Tongue (tissue), 2 donors: Measurements from ENCODE around the gene MOB3B. TPM values are rescaled to one million over a fixed set of nuclear protein-coding genes. Genes with fewer than 3 reads are reported as not detected.
A peak's percentile ranks its signal among the peaks of the same experiment; 100 is the strongest.

Experiments
- DNase-seq: peaks from one replicate; pipeline ENCODE4 v3.0.0-alpha.2; 2015
- total RNA-seq: library from RNA; depleted of rRNA; stranded (reverse); fragments of >200 nt; gene quantifications from one replicate; pipeline ENCODE4 v1.2.3, GENCODE V29; 2014

The MOB3B gene
- total RNA-seq, 1 donor from 2014 or later = 4.2 TPM

DNA sequence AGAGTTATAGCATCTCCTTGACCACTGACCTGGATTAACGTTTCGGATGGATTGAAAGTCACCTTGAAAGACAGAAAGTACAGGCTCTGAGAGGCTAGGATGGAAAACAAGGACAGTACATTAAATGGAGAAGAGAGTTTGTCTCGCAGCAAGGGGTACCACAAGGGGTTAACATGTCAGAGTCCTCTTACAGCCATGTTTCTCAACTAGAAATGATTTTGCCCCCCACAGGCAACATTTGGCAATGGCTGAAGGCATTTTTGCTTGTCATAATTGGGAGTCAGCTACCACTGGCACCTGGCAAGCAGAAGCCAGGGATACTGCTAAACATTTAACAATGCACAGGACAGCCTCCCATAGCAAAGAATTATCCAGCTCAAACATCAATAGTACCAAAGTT, 141.9 kb downstream of the MOB3B start:
- no peak for DNase-seq

DNA sequence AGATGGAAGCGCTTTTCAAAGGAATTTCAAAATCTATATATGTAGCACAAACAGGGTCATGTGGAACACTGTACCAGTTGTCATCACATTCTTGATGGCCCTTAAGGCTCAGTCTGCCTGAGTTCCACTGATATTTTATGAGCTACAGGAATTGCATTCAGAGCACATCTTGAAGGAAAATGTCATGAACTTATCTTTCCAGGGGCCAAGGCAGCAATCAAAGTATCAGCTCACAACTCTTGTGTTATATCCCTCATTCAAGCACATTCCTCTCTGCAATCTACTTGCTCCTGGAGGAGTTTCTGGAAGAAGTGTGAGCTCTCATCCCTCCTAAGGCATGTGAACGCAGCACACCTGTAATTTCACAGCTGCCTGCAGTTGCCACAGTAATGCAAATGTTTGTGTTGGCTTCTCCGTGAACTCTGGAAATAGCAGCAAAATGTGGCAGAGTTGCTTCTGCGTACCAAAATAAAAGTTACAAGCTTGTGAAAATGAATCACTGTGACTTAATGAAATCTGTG, 143.0 kb downstream of the MOB3B start:
- DNase-seq = peak; percentile 74

DNA sequence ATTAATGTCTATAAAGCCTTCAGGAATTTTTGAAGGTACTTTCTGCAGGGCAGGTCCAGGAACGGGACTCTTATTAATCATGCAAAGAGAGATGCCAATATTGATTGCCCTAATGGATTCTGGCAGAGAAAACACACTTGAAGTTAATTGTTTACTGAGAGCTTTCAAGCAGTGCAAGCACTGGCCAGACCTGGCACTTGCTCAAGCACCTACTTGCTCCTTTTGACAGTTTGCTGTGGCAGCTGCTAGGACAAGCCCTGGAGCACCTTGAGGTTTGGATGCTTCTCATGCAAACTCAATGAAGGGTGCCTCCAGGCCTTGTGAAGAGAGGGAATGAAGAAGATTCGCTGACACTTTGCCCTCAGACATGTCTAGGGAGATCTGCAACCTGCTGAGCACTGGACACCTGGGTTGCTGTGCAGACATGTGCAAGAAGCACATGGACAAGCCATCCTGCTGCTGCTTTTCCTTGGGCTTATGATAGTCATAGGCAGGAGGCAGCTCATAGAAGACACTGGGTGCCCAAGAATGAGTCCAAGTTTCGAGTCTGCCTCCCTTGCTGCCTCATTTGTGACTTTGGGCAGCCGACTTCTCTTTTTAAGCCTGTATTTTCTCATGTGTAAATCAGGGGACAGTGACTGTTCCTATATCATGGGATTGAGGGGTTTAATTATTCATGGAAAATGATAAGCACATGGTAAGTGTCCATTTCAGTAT, 143.8 kb downstream of the MOB3B start:
- DNase-seq = no peak

DNA sequence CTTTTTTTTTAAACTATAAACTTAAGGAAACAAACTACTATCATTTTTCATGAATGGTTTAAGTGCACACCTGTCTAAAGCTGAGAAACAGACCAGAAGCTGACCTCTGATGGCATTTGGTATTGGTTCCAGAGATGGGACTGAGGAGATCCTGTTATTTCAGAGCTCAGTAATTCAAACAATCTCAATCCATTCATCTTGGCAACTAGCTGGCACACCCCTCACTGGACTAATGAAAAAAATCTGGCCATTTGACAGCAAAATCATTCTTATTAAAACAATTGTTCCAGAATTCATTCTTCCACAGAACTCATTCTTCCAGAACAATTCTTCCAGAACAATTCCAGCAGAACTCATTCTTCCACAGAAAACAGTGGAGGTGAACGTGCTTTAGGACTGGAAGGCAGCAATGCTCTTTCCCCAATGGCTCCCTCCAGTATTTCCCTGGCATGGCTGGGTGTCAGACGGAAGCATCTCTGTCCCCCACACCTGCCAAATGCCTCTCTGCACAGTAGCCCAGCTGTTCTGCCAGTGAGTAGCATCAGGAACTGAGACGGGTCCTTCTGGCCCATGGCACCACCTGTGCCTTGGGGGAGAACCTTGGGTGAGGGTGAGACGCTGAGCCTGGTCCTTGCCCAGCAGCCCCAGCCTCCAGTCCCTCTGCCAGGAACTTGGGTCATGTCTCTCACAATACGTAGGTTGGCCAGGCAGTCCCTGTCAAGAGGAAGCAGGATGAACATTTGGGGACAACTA, 145.2 kb downstream of the MOB3B start:
- DNase-seq = no peak

DNA sequence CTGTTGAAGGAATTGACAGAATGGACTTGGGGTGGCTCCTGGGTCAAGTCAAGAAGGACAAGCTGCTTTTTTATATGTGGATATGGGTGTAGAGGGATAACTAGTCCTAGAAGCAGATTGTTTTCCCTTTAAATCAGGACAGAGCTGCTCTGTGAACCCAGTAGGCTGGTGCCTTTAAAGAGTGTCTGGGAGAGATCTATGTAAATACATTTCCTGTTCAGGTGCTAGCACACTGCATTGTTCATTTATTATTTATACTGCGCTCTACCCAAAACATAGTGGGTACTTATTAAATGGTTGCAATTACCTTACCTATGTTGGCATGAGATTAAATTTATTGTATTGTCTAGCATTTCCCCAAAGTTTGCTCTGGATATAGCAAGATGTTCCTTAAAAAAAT, 146.1 kb downstream of the MOB3B start:
- DNase-seq = no peak

DNA sequence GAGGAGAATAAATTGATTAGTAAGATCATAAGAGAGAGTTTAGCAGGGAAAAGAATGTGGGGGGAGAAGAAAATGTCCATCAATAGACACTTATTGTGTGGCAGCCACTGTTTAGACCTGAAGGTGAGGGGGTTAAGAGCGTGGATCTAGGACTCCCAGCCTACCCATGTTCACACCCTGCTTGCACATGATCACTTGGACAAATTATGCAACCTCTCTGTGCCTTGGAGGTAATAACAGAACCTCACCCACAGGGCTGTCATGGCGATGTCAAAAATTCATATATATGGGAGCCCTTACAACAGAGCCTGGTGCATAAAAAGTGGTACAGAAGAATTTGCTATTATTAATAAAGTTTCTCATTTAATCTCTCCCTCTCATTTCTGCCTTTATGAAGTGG, 146.6 kb downstream of the MOB3B start:
- no peak for DNase-seq

DNA sequence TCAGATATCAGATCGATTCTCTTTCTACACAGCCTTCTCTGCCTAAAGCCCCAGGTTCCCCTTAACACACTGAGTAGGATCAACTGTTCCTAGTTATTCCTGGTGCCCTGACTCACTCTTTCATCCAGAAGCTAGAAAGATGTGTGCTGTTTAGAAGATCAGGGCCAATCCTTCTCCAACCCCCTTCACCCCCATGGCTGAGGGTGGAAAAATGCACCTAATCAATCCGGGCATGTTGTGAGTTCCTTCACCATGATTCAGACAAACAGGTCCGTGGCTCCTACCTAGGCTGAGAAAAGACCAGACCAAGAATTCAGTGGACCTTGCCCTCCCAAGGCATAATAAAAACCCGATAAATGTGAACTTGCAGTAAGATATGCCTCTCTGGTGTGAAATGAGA, 147.3 kb downstream of the MOB3B start:
- no peak for DNase-seq

DNA sequence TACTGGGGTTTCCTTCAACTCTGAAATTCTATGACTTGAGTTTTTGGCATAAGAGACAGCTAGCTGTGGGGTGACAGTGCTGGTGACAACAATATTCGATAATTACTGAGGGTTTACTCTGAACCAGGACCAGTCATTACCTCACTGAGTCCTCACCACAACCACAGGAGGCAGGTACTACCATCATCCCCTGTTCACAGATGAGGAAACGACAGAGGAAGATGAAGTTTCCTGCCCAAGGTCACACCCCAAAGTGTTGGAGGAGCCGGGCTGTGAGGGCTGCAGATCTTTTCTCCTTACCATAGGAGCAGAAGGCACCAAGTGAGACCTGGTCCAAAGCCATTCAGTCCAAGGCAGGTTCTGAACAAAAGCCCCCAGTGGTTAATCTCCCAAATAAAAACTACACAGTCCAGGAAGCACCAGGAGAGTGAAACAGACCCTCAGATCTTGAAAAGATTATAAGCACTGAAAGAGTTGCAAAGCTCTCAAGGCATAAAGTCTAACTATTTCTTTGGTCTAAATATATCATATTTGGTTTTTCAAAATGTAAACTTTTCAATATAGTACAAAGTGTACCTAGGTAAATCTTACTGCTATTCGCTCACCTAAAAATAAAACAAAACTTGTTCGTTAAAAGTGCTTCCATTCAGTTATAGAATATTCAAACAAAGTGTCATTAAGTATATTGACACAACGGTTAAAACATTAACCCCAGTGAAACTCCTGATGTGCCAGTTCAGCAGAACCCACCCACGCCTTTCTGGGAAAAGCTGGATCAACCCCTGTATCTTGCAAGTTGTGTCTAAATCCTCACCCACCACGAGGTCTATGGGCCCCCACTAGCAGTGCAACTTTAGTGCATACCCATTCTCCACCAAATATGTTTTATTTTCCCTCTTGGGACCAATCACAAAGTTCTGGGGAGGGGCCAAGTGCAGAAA, 150.0 kb downstream of the MOB3B start:
- DNase-seq = no peak

DNA sequence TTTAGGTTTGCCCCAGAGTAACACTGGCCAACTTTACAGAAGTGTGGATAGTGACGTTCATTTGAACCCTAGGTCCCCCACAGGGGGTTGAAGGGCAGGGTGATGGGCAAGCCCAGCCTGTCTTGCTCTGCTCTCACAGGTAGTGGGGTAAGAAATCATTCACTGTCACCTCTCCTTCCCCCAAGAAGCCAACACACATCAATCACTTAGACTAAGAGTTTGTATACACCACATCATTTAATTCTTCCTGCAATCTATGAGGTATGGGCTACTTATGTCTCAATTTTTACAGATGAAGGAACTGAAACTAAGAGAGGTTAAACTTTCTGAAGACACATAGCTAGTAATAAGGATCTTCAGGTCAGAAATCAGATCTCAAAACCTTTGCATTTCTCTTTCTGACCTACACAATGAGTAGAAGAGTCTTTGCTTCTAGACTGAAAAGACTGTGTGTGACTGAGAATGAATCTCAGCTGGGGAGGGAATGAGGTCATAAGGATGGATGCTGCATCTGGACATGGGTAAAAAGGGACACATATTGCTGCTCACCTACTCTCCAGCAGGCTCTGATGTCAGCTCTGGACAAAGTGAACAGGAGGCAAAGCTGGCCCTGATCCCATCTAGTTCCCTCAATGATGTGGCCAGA, 151.7 kb downstream of the MOB3B start:
- DNase-seq = no peak

DNA sequence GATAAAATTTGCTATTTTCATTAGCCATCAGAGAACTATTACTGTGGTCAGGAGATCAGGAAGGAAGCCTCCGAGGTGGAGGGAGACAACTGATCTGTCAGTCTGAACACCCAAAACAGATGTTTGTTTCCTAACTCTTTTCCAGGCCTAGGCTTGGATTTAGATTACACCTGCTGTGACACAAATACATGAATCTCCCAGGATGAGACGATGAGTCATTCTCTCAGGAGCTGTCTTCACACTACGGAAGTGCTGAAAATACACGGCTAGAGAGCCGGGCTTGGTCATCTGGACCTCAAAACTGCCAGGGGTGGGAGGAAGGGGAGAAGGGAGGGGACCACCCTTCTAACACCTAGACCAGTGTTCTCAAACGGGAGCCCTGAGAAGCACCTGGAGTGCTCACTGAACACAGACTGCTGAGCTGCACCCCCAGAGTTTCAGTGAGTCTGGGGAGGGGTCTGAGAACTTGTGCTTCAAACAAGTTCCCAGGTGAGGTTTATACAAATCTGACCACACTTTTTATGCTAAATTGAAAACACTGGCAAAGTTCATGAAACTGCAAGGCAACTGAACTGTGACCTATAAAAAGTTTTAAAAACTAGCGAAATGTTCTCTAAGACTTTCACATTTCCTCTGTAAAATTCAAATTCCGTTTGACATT, 152.3 kb downstream of the MOB3B start:
- DNase-seq = no peak

DNA sequence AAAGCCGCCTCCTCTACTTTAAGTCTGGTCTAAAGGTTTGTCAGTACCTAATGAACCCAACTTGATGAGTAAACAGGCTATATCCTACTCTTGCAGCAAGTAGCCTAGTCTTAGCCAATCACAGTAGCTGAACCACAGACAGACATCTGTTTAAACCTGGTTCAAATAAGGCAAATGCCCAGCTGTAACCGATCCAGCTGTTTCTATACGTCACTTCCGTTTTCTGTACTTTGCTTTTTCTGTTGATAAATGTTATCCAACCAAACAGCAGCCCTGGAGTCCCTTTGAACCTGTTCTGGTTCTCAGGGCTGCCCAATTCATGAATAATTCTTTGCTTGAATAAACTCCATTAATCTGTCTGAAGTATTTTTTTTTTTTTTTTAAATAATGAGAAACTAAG, 155.8 kb downstream of the MOB3B start:
- no peak for DNase-seq

DNA sequence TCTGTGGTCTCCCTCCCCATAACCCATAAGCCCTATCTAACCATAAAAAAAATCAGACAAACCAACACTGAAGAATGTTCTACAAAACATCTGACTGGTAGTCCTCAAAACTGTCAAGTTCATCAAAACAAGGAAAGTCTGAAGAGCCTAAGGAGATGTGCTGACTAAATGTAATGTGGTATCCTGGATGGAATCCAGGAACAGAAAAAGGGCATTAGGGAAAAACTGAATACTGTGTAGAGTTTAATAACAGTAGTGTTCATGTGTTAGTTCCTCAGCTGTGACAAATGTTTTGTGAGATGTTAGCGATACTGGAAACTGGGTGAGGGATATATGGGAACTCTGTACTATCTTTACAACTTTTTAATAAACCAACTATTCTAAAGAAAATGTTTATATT, 157.0 kb downstream of the MOB3B start:
- no peak for DNase-seq

DNA sequence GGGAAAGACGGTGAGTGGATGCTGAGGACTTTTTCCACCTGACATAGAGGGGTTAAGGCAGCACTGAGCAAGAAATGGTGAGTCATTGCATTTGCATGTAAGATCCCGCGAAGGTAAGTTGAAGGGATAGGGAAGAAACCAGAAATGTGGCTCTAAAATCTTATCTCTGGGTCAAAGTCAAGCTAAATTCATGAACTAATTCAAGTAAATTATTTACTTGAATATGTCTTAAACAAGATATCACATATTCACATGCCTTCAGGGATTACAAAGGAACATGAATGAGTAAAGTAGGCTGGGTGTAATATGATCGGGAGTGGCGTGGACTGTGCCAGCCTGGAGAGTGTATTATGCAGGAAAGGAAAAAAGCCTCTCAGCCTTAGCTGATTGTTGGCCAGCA, 158.2 kb downstream of the MOB3B start:
- DNase-seq = no peak

DNA sequence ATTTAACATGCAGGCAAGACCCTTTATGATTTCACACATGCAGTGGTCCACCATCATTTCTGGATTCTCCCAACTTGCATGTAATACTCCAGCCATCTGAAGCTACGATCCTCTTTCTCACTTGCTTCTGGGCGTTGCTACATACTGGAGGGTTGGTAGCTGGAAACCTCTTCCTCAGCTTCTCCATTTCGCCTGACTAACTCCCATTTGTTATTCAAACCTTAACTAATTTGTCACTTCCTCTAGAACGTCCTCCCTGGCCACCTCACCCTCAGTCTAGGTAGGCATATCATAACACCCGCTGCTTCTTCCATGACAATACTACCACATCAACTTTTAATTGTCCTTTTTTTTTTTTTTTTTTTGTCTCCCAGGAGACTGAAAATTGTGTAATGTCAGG, 160.0 kb downstream of the MOB3B start:
- no peak for DNase-seq

DNA sequence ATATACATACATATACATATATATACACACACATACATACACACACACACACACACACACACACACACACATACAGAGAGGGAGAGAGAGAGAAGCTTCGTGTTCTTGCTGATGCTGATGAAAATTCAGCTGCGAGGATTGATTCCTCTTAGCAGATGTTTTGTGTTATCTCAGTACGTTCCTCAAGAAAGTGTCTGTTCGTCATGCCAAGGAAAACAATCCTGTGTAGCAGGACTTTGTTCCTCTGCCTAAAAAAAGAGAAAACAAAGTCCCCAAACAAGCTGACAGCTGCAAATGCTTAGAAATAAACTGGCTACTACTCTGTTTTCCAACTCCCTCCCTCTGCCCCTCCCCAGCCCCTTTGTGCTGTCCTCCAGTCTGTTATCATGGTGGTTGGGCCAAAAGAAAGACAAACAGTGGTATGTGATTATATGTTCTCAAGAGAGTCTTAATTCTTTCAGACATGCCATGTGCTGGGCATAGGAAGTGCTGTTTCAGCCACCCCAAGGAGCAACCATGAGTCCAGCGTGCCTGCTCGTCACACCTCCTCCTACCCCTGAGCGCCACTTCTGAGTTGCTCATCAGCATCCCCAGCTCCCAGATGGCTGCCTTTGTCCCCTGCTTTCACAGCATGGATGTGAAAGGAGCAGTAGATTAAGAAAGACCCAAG, 161.2 kb downstream of the MOB3B start:
- peak; percentile 86 for DNase-seq

DNA sequence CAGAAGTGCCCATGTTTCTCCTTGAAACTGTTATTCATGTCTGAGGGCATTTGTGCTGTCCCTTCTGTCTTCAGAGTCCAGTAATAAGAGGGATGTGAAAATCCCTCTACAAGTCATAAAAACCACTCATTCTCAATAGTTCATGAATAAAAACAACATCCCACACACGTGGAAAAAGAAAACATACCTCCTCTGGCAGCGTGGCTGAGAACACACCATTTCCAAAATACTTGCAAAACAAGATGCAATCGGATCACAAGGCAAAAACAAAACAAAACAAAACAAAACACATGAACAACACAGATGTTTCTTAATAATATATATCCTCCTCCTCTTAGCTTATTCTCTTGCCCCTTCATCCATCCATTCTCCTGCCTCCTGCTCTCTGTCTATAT, 161.7 kb downstream of the MOB3B start:
- peak; percentile 61 for DNase-seq

DNA sequence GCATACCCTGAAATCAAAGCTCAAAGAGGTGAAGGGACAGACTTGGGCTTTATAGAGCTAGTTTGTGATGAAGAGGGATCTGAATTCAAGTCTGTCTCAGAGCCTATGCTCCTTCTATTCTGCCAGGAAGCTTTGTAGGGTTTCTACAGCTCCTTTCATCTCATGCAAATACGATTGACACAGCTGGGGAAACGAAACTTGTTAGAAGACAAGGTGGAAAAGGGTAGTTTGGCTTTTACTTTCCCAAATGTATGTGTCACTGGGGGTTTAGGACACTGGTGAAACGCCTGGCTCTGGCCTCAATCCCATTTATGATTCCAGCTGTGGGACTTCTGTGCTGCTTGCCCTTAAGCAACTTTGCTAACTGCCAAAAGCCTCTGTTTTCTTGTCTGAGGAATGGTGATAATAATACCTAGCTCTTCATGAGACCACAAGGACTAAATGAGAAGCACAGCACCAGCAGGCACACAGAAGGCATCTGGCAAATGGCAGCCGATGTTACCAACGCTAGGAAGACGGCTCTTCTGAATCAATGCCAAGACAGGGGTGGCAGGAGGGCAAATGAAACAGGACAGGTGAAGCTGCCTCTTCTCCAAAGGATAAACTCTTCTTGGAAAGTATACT, 162.3 kb downstream of the MOB3B start:
- no peak for DNase-seq

DNA sequence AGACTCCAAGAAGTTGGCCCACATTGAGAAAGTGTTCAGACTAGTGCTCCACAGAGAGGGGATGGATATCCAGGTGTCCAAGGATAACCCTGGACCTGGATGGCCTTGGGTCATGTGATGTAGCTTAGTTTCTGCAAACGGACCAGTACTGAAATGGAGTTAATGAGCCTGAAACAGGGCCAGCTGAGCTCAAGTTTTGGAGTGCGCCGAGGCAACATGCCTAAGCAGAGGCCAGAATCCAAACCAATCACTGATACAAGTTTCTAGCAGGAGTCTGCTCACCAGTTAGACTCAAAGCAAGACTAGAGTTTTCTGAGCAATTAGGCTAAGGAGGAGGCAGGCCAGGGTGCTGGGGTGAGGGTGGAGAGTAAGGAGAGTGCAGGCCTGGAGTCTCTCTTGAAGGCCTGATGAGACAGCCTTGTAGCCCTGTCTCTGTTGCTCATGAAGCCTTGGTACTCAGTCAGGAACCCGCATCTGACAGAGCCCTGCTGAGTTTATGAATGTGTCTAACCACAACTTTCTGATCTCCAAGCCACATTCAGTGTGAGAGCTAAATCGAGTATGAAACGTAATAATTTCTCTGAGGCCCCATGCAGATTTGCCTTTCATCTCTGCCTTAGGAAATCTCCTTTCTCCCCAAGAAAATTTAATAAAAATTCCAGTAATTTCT, 163.8 kb downstream of the MOB3B start:
- DNase-seq = no peak

DNA sequence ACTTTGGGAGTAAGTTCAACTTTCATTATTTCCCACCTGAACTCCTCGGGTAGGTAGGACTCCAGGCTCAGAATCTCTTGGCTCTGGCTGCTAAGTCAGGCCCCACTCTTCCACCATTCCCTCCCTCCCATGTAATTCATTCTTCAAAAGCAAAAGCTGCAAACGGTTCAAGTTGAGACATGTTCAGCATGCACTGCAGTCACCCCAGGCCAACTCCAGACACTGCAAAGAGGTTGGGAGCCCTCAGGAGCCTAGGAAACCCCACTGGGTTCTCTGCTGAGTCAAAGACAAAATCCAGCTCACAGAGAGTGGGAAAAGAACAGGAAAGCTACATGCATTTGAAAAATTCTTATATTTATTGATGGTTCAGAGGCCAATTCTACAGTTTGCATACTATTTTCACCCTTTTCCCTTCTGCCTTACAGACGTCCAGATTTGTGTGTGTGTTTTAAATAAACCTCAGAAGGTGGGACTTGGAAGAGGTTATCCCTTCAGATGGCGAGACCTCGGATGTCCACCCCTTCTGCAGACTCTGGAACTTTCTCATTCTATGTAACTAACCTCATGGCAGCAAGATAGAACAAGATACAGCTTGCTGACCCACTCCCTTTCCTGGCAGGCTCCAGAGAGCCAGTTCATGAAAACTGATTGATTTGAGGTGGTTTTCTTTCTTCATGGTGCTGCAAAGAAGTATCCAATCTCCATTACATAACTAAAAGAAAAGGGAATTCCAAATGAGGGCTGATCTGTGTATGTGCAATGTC, 167.0 kb downstream of the MOB3B start:
- no peak for DNase-seq
